ENCODE results near the gene ANKRD35. TPM values are rescaled to one million over a fixed set of nuclear protein-coding genes. Genes with fewer than 3 reads are reported as not detected.

ANKRD35 gene
- total RNA-seq, 1 donor from 2014 or later = not detected

Small RNA genes lying within 50 kb of the gene (microRNA-seq; reads per million reads assigned to microRNA genes)
- gene MIR6736 (ENCODE audit: unreplicated experiment) = not detected

Other genes starting within 250 kb of the ANKRD35 start
- gene PDZK1, start 178.5 kb downstream of the ANKRD35 start, total RNA-seq = 0.31 and 0.40 TPM in 2 replicates
- not detected in 2 replicates for gene CD160, start 166.4 kb downstream of the ANKRD35 start, total RNA-seq
- 15.9 and 16.6 TPM in 2 replicates for gene RNF115, start 61.8 kb downstream of the ANKRD35 start, total RNA-seq
- gene POLR3C, start 61.7 kb downstream of the ANKRD35 start, total RNA-seq = 33.4 and 37.0 TPM in 2 replicates
- gene NUDT17, start 40.2 kb downstream of the ANKRD35 start, total RNA-seq = 2.4 and 4.3 TPM in 2 replicates
- 47.0 and 48.7 TPM in 2 replicates for gene PIAS3, start 26.8 kb downstream of the ANKRD35 start, total RNA-seq
- gene ITGA10, start 24.2 kb upstream of the ANKRD35 start, total RNA-seq = 34.4 and 40.3 TPM in 2 replicates
- 29.8 and 36.5 TPM in 2 replicates for gene PEX11B, start 32.9 kb upstream of the ANKRD35 start, total RNA-seq
- gene RBM8A, start 41.6 kb upstream of the ANKRD35 start, total RNA-seq = 108 and 114 TPM in 2 replicates
- gene LIX1L, start 72.2 kb upstream of the ANKRD35 start, total RNA-seq = 52.2 and 54.0 TPM in 2 replicates
- gene ANKRD34A, start 78.7 kb upstream of the ANKRD35 start, total RNA-seq = 1.1 and 1.2 TPM in 2 replicates
- 21.7 and 22.4 TPM in 2 replicates for gene POLR3GL, start 78.8 kb upstream of the ANKRD35 start, total RNA-seq
- gene TXNIP, start 110.7 kb upstream of the ANKRD35 start, total RNA-seq = 246 and 274 TPM in 2 replicates
- not detected in 2 replicates for gene HJV, start 135.9 kb upstream of the ANKRD35 start, total RNA-seq

Measured in osteocyte (in vitro differentiated cells).